Activated CD4-positive, CD25-positive, alpha-beta regulatory T cell treated with anti-CD3 and anti-CD28 coated beads, Interleukin-2, amount 50 U/mL, for 24 hours (primary cell): ENCODE measurements around the gene GFER.

Source experiments
- ATAC-seq, 2 donors: fragments of 150-1000 bp; cut with Tn5 transposase; one replicate each; pipeline ENCODE4 v1.10.0; 2021; ENCODE audit warnings: mild to moderate bottlenecking in 1 of 2, moderate library complexity in 1 of 2

Gene GFER

GRCh38 chr16:1974157-1975070 lies 9.6 kb upstream of the GFER start:
- no peak for ATAC-seq

- no peak for ATAC-seq
Measured at GRCh38 chr16:1975432-1976215, 8.4 kb upstream of the GFER start.

GRCh38 chr16:1976216-1976520 lies 7.8 kb upstream of the GFER start:
- no peak for ATAC-seq

- no peak for ATAC-seq
Measured at GRCh38 chr16:1976951-1977874, 6.8 kb upstream of the GFER start.

GRCh38 chr16:1977875-1978268 lies 6.1 kb upstream of the GFER start:
- no peak for ATAC-seq

- no peak for ATAC-seq
Measured at GRCh38 chr16:1978476-1979120, 5.4 kb upstream of the GFER start.

GRCh38 chr16:1979271-1980029 lies 4.5 kb upstream of the GFER start:
- ATAC-seq = no peak

GRCh38 chr16:1980030-1980769 lies 3.8 kb upstream of the GFER start:
- ATAC-seq = no peak

GRCh38 chr16:1980770-1981087 lies 3.3 kb upstream of the GFER start:
- ATAC-seq = no peak

GRCh38 chr16:1981398-1981836 lies 2.6 kb upstream of the GFER start, which contains the start of gene NOXO1:
Gene NOXO1, minus strand, starts transcription at chr16:1981469. Its CDS starts 290 bp downstream, at chr16:1981179.
- ATAC-seq = no peak

GRCh38 chr16:1982013-1982433 lies 2.0 kb upstream of the GFER start:
- ATAC-seq = no peak

GRCh38 chr16:1982991-1983543 lies 926 bp upstream of the GFER start:
- ATAC-seq = no peak

- peak; percentile 14 to 16 for ATAC-seq
Measured at GRCh38 chr16:1984347-1985225, 593 bp downstream of the GFER start.

- no peak for ATAC-seq
Measured at GRCh38 chr16:1985466-1986150, 1.6 kb downstream of the GFER start.

- ATAC-seq = no peak
Measured at GRCh38 chr16:1987198-1987597, 3.2 kb downstream of the GFER start.

- no peak for ATAC-seq
Measured at GRCh38 chr16:1989209-1990100, 5.5 kb downstream of the GFER start, which contains the start of gene SYNGR3. Gene SYNGR3, plus strand, starts transcription at chr16:1989970. Its CDS starts 133 bp downstream, at chr16:1990103.

- no peak for ATAC-seq
Measured at GRCh38 chr16:1990101-1990350, 6.0 kb downstream of the GFER start.
